Epithelial cell of prostate (primary cell): ENCODE results near the gene NQO1.
"Not testable (repeated sequence)": the region's sequence is repeated elsewhere in the genome, so short reads cannot be mapped to it uniquely, and the experiment has no call there.

Experiments
- DNase-seq: peaks from one replicate; pipeline ENCODE4 v3.0.0-alpha.2; 2011; ENCODE audit warnings: low read depth, low spot score
- H3K27ac ChIP-seq: fragments of 450-650 bp; 2 replicates; pipeline ENCODE4 v1.5.1; 2017; ENCODE audit warnings: mild to moderate bottlenecking

NQO1 gene

GRCh38 chr16:69744363-69745231 is 18.2 kb upstream of the NQO1 start:
- DNase-seq = no peak

DNA sequence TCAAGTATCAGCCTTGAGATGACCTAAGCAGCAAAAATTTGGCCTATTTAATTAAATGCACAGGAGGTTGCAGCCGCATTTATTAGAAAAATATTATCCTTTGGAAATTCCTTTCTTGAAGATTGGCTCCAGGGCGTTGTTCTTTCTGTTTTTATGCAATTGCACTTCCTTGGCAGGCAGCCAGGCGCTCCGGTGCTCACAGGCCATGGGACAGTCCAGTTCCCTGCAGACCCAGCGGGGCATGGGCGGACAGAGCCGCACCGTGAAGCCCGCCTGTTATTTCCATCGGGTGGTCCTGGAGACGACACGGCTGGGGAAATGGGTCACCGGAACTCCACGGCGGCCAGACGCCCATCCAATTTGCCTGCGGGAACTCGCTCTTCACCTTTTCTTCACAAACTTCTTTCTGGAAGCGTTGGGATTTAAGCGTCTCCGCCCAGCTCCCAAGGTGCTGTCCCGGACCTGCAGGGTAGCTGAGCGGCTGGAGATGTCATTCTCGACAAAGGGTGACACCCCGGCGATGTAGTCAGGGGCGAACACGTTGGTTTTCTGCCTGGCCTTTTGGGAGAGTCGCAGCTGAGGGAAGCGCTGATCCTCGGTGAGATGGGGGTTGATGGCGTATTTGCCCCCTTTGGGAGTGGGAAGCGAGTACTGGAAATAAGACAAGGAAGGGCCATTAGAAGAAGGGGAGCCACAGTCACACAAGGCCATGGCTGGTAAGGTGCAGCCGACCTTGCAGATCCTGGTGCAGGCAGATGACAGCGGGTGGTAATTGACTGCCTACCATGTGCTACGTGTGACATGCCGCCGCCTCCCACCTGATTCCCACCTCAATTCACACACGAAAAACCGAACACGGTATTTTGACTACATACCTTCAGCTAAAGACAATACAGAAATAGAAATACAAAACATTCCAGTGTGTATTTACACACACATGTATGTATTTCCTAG is 15.9 kb upstream of the NQO1 start:
- peak overlapping the region; percentile 44 for H3K27ac ChIP-seq
- DNase-seq = no peak

More at GRCh38 chr16:69744363-69745231, 18.2 kb upstream of the NQO1 start:
- no peak overlapping the region for H3K27ac ChIP-seq

- DNase-seq = no peak
- H3K27ac ChIP-seq = peak overlapping the region; percentile 44
Measured at GRCh38 chr16:69741519-69741918, 15.2 kb upstream of the NQO1 start.

DNA sequence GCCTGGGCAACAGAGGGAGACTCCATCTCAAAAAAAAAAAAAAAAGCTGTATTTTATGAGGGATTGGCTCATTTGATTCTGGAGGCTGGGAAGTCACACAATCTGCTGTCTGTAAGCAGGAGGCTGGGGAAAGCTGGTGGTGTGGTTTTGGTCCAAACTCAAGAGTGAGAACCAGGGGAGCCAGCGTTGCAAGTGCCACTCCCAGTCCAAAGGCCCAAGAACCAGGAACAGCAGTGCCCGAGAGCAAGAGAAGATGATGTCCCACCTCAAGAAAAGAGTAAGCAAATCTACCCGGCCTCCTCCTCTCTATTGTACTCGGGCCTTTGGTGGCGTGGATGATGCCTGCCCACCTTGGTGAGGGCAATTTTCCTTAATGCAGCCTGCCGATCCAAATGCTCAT is 5.7 kb upstream of the NQO1 start:
- H3K27ac ChIP-seq = no peak overlapping the region

DNA sequence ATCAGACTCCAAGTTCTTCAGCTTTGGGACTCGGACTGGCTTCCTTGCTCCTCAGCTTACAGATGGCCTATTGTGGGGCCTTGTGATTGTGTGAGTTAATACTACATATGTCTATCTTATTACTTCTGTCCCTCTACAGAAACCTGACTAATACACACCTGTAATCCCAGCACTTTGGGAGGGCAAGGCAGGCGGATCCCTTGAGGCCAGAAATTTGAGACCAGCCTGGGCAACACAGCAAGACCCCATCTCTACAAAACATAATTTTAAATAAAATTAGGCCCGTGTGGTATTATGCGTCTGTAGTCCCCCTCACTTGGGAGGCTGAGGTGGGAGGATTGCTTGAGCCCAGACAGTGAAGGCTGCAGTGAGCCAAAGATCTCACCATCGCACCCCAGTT is 4.9 kb upstream of the NQO1 start:
- not testable (repeated sequence) for DNase-seq, H3K27ac ChIP-seq

More for the DNA sequence above, 5.7 kb upstream of the NQO1 start:
- no peak for DNase-seq

GRCh38 chr16:69729030-69729429 is 2.7 kb upstream of the NQO1 start:
- not testable (repeated sequence) for H3K27ac ChIP-seq, DNase-seq

GRCh38 chr16:69727916-69728270 is 1.5 kb upstream of the NQO1 start:
- H3K27ac ChIP-seq = peak overlapping the region; percentile 87
- no peak for DNase-seq

DNA sequence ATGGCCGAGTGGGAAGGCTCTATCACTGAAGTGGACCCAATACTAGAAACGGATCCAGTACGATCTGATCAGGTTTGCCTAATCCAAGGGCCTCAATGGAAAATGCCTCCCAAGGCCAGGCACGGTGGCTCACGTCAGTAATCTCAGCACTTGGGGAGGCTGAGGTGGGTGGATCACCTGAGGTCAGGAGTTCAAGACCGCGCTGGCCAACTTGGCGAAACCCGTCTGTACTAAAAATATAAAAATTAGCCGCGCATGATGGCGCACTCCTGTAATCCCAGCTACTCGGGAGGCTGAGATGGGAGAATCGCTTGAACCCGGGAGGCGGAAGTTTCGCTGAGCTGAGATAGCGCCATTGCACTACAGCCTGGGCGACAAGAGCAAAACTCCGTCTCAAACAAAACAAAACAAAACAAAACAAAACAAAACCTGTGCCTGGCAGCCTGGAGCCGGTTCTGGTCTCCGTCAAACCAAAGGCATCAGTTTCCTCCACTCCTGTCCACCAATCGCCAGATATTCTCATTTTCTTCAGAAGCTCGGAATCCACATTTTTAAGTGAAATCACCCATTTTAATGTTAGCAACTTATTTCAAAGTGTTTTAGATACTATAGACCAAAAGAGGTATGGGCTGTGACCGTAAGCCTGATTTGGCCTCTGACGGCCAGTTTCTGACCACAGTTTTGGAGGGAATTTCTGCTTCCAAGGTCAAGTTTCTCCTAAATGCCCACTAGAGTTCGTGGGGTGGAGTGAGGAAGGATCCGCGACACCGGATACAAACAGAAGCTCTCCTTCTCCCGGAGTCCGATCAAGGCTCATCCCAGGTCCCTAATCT is 664 bp downstream of the NQO1 start:
- H3K27ac ChIP-seq = peak overlapping the region; percentile 87
- no peak for DNase-seq

DNA sequence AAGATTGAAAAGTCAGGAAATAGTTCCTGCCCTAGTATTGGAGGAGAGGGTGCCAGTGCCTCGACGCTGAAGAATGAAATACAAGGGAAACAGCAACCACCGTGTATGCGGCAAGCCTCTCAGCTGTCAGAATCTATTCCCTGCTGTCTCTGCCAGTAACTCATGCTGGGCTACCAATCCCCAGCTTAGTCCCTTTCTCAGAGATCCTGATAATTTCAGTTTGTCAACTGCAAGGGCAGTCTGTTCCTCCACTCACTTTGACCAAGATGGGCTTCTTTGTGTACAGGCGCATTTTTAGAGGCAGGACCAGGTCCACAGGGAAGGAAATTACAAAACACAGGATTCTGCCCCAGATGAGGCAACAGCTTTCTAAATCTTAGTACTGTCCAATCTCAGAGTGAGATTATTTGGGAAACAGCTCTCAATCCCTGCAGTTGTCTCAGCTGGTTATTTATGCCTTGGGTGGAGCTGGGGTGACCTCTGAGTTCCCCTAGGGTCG is 1.3 kb downstream of the NQO1 start:
- no peak for DNase-seq
- peak overlapping the region; percentile 87 for H3K27ac ChIP-seq

DNA sequence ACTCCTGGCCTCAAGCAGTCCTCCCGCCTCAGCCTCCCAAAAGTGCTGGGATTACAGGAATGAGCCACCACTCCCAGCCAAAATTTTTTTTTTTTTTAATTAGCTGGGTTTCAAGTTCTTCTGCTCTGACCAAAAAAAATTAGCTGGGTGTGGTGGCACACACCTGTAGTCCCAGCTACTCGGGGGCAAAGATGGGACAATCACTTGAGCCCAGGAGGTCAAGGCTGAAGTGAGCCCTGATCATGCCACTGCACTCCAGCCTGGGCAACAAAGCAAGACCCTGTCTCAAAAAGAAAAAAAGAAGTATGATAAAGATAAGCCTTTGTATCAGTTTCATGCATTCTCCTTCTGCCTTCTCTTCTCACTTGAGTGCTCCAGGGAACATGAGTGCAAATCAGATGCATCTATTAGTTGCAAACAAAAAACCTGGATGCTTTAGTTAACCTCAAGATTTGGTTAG is 1.9 kb downstream of the NQO1 start:
- H3K27ac ChIP-seq = no peak overlapping the region
- DNase-seq = no peak

- H3K27ac ChIP-seq = no peak overlapping the region
Measured at GRCh38 chr16:69721441-69721957, 4.9 kb downstream of the NQO1 start.

GRCh38 chr16:69720822-69721430 is 5.4 kb downstream of the NQO1 start:
- H3K27ac ChIP-seq = no peak overlapping the region
- no peak for DNase-seq

More at GRCh38 chr16:69721441-69721957, 4.9 kb downstream of the NQO1 start:
- DNase-seq = no peak

- no peak overlapping the region for H3K27ac ChIP-seq
- no peak for DNase-seq
Measured at GRCh38 chr16:69718111-69718764, 8.1 kb downstream of the NQO1 start.

DNA sequence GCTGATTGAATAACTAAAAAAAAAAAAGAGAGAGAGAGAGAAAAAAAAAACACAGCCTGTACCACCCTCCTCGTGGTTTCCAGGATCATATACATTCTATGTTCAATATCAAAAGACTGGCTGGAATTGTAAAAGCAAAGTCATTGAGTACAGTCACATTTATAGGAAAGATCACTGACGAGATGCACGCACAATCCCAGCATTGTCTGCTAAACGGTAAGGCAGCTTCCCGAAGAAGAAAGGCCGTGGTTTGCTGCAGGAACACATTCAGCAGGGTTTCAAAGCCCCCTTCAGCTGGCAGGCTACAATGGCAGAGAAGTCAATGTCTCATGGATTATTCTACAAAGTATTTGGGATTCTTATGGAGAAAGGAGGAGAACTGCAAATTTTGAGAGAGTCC is 9.3 kb downstream of the NQO1 start:
- H3K27ac ChIP-seq = no peak overlapping the region
- DNase-seq = no peak

GRCh38 chr16:69712914-69713581 is 13.3 kb downstream of the NQO1 start:
- DNase-seq = no peak
- no peak overlapping the region for H3K27ac ChIP-seq

DNA sequence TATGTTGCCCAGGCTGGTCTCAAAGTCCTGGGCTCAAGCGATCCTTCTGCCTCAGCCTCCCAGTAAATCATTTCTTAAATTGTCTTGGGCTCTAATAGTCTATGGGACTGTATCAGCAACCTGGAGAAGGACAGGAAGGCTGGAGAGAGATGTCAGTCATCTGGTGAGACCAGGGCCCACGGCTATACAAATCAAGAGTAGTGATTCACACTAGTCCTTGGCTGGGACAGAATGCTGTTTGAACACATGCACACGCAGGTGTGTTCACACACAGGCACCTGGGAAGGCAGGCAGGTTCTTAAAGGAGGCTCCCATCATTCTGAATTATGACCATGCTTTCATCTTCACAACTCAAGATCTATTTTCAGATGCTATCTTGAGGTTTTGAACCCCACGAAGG is 14.1 kb downstream of the NQO1 start:
- DNase-seq = no peak
- H3K27ac ChIP-seq = peak overlapping the region; percentile 67

GRCh38 chr16:69711115-69711740 is 15.1 kb downstream of the NQO1 start:
- peak overlapping the region; percentile 67 for H3K27ac ChIP-seq
- peak; percentile 87 for DNase-seq
